ENCODE results near the gene ZFP36L2. TPM values are rescaled to one million over a fixed set of nuclear protein-coding genes. Genes with fewer than 3 reads are reported as not detected.

Gene ZFP36L2
- 39.5 TPM for polyA plus RNA-seq (2013, experiment 1 of 2)
- 40.0 TPM for polyA plus RNA-seq (2013, experiment 2 of 2)

DNA sequence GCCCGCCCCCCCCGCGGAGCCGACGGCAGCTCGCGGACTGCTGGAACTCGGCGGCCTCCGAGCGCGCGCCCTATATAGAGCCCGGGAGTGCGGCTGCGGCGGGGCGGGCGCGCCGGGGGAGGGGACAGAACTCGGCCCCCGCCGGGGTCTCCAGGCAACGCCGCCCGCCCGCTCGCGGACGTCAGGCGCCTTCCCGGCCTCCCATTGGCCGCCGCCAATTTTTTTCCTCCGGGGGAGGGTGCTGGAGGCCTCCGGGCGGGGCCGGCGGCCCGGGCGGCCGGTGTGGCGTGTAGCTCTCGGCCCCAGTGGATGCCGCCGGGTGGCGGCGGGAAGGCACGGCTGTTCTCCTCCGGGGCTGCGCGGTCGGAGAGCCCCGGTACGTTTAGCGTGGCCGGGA is at the start of gene ZFP36L2:
ZFP36L2 (minus strand) TSS at position 49 of the 397 bp plus-strand sequence. CDS start 291 bp downstream, outside the sequence.
- Histone ChIP-seq H4K91ac (ENCODE audit: low read depth, low read length, poor library complexity) (peak within 1 kb of the TSS; percentile 89), H4K8ac (ENCODE audit: low read depth, low read length) (peak within 1 kb of the TSS; percentile 9), H2AFZ (ENCODE audit: low read length) (peak within 1 kb of the TSS; percentile 87), H3K27me3 (ENCODE audit: control insufficient read depth in 3 of 3, insufficient read depth in 3 of 3, low read depth in 1 of 3, low read length in 3 of 3) (no peaks in the 10 kb centered on the region), H3K4ac (ENCODE audit: low read length) (peak within 1 kb of the TSS; percentile 86), H2BK5ac (ENCODE audit: low read length) (peak within 1 kb of the TSS; percentile 100), H3K18ac (ENCODE audit: low read length) (peak within 1 kb of the TSS; percentile 100), H3K9me3 (replicated peaks in 1 of 2; ENCODE audit: control insufficient read depth in 2 of 2, insufficient read depth in 1 of 2, low read depth in 1 of 2, low read length in 2 of 2) (no peaks in the 10 kb centered on the region), H2AK5ac (ENCODE audit: low read depth, low read length) (peak within 1 kb of the TSS; percentile 97), H3K9ac (ENCODE audit: low read depth, low read length, poor library complexity) (peak within 1 kb of the TSS; percentile 98), H2BK120ac (ENCODE audit: low read depth, low read length) (peak within 1 kb of the TSS; percentile 95), H3K4me2 (ENCODE audit: insufficient read depth, low read length, poor library complexity, severe bottlenecking) (peak within 1 kb of the TSS; percentile 96), H3K27ac (replicated peaks; ENCODE audit: low read length) (peak within 1 kb of the TSS; percentile 95), H3K14ac (ENCODE audit: low read length) (peak within 1 kb of the TSS; percentile 97), H3K36me3 (replicated peaks in 1 of 2; ENCODE audit: control insufficient read depth in 2 of 2, insufficient read depth in 2 of 2, low read length in 2 of 2) (peaks cover 9 to 45% of the 10 kb centered on the region in 2 donors), H3K4me1 (ENCODE audit: control insufficient read depth in 2 of 2, insufficient read depth in 1 of 2, low read depth in 1 of 2, low read length in 2 of 2) (peaks cover 7 to 34% of the 10 kb centered on the region in 2 donors), H3K23ac (ENCODE audit: low read depth, low read length, poor library complexity) (peak within 1 kb of the TSS; percentile 99), H2BK15ac (ENCODE audit: low read length) (peak within 1 kb of the TSS; percentile 93), H2BK12ac (ENCODE audit: low read length) (peak within 1 kb of the TSS; percentile 17), H3K79me1 (ENCODE audit: low read depth, low read length) (peaks cover 13% of the 10 kb centered on the region), H3K4me3 (ENCODE audit: low read length in 2 of 2) (peak within 1 kb of the TSS; percentile 93 to 95)
- no CpG with 5 or more reads among the region's 58 CpGs for WGBS, 2 donors (ENCODE audit: extremely low coverage in 2 of 2, insufficient read length in 2 of 2, insufficient replicate concordance in 1 of 2)
- peak; percentile 89 for DNase-seq (ENCODE audit: low spot score)

- DNase-seq (ENCODE audit: low spot score) = no peak
- Histone ChIP-seq H3K23ac (ENCODE audit: low read depth, low read length, poor library complexity) (no peak overlapping the region), H2BK12ac (ENCODE audit: low read length) (no peak overlapping the region), H2AK5ac (ENCODE audit: low read depth, low read length) (no peak overlapping the region), H3K9ac (ENCODE audit: low read depth, low read length, poor library complexity) (no peak overlapping the region), H3K4me3 (ENCODE audit: low read length in 2 of 2) (no peak overlapping the region), H3K4me1 (ENCODE audit: control insufficient read depth in 2 of 2, insufficient read depth in 1 of 2, low read depth in 1 of 2, low read length in 2 of 2) (peaks cover 0 to 1% of the 10 kb centered on the region in 2 donors), H3K18ac (ENCODE audit: low read length) (no peak overlapping the region), H3K27me3 (ENCODE audit: control insufficient read depth in 3 of 3, insufficient read depth in 3 of 3, low read depth in 1 of 3, low read length in 3 of 3) (no peaks in the 10 kb centered on the region), H3K79me1 (ENCODE audit: low read depth, low read length) (no peaks in the 10 kb centered on the region), H3K4me2 (ENCODE audit: insufficient read depth, low read length, poor library complexity, severe bottlenecking) (no peak overlapping the region), H2BK120ac (ENCODE audit: low read depth, low read length) (no peak overlapping the region), H2BK15ac (ENCODE audit: low read length) (no peak overlapping the region), H2AFZ (ENCODE audit: low read length) (no peak overlapping the region), H4K91ac (ENCODE audit: low read depth, low read length, poor library complexity) (no peak overlapping the region), H2BK5ac (ENCODE audit: low read length) (no peak overlapping the region), H3K27ac (replicated peaks; ENCODE audit: low read length) (no peak overlapping the region), H3K4ac (ENCODE audit: low read length) (no peak overlapping the region), H3K36me3 (replicated peaks in 1 of 2; ENCODE audit: control insufficient read depth in 2 of 2, insufficient read depth in 2 of 2, low read length in 2 of 2) (no peaks in the 10 kb centered on the region), H4K8ac (ENCODE audit: low read depth, low read length) (no peak overlapping the region), H3K14ac (ENCODE audit: low read length) (no peak overlapping the region), H3K9me3 (replicated peaks in 1 of 2; ENCODE audit: control insufficient read depth in 2 of 2, insufficient read depth in 1 of 2, low read depth in 1 of 2, low read length in 2 of 2) (no peaks in the 10 kb centered on the region)
- WGBS, 2 donors (ENCODE audit: extremely low coverage in 2 of 2, insufficient read length in 2 of 2, insufficient replicate concordance in 1 of 2) = no CpG with 5 or more reads among the region's 4 CpGs
These were observed 48.3 kb upstream of the ZFP36L2 start for GRCh38 chr2:43274721-43275120.

DNA sequence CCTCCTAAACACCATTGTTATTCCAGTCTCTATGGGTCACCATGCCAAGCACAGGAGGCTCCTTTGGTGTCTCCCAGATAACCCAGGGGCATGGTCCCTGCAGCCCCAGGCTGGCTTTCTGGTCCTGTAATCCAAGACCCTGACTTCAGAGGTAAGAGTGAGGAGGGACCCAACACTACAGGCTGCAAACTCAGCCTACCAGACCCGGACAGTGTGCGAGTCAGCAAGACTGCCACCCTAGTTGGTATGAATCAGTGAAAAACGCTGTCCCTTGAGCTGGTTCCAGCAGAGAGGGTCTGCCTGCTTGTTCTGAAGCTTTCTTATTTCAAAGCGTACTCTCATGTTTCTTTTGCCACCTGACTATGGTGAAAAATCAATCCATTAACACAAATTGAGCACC is 47.6 kb upstream of the ZFP36L2 start:
- Histone ChIP-seq H3K9ac (ENCODE audit: low read depth, low read length, poor library complexity) (no peak overlapping the region), H3K23ac (ENCODE audit: low read depth, low read length, poor library complexity) (no peak overlapping the region), H3K4me2 (ENCODE audit: insufficient read depth, low read length, poor library complexity, severe bottlenecking) (no peak overlapping the region), H4K91ac (ENCODE audit: low read depth, low read length, poor library complexity) (no peak overlapping the region), H2BK15ac (ENCODE audit: low read length) (no peak overlapping the region), H2BK120ac (ENCODE audit: low read depth, low read length) (no peak overlapping the region), H3K27me3 (ENCODE audit: control insufficient read depth in 3 of 3, insufficient read depth in 3 of 3, low read depth in 1 of 3, low read length in 3 of 3) (no peaks in the 10 kb centered on the region), H3K27ac (replicated peaks; ENCODE audit: low read length) (no peak overlapping the region), H3K14ac (ENCODE audit: low read length) (no peak overlapping the region), H3K4me1 (ENCODE audit: control insufficient read depth in 2 of 2, insufficient read depth in 1 of 2, low read depth in 1 of 2, low read length in 2 of 2) (peaks cover 2 to 6% of the 10 kb centered on the region in 2 donors), H3K4ac (ENCODE audit: low read length) (no peak overlapping the region), H3K4me3 (ENCODE audit: low read length in 2 of 2) (no peak overlapping the region), H4K8ac (ENCODE audit: low read depth, low read length) (no peak overlapping the region), H3K79me1 (ENCODE audit: low read depth, low read length) (no peaks in the 10 kb centered on the region), H2AFZ (ENCODE audit: low read length) (no peak overlapping the region), H3K9me3 (replicated peaks in 1 of 2; ENCODE audit: control insufficient read depth in 2 of 2, insufficient read depth in 1 of 2, low read depth in 1 of 2, low read length in 2 of 2) (no peaks in the 10 kb centered on the region), H3K36me3 (replicated peaks in 1 of 2; ENCODE audit: control insufficient read depth in 2 of 2, insufficient read depth in 2 of 2, low read length in 2 of 2) (no peaks in the 10 kb centered on the region), H2BK5ac (ENCODE audit: low read length) (no peak overlapping the region), H3K18ac (ENCODE audit: low read length) (peak overlapping the region; percentile 25), H2BK12ac (ENCODE audit: low read length) (no peak overlapping the region), H2AK5ac (ENCODE audit: low read depth, low read length) (no peak overlapping the region)
- no peak for DNase-seq (ENCODE audit: low spot score)
- WGBS, 2 donors (ENCODE audit: extremely low coverage in 2 of 2, insufficient read length in 2 of 2, insufficient replicate concordance in 1 of 2) = no CpG with 5 or more reads among the region's 4 CpGs

GRCh38 chr2:43273529-43273928 is 47.1 kb upstream of the ZFP36L2 start:
- no peak overlapping the region for H2BK12ac ChIP-seq (ENCODE audit: low read length)
- no peak overlapping the region for H2BK5ac ChIP-seq (ENCODE audit: low read length)
- no peak overlapping the region for H4K91ac ChIP-seq (ENCODE audit: low read depth, low read length, poor library complexity)
- no peak overlapping the region for H2BK15ac ChIP-seq (ENCODE audit: low read length)
- peak overlapping the region; percentile 30 for H3K18ac ChIP-seq (ENCODE audit: low read length)
- no peak overlapping the region for H3K23ac ChIP-seq (ENCODE audit: low read depth, low read length, poor library complexity)
- no peaks in the 10 kb centered on the region for H3K9me3 ChIP-seq (replicated peaks in 1 of 2; ENCODE audit: control insufficient read depth in 2 of 2, insufficient read depth in 1 of 2, low read depth in 1 of 2, low read length in 2 of 2)
- no peak overlapping the region for H3K4me2 ChIP-seq (ENCODE audit: insufficient read depth, low read length, poor library complexity, severe bottlenecking)
- no peak overlapping the region for H2BK120ac ChIP-seq (ENCODE audit: low read depth, low read length)
- WGBS, 2 donors (ENCODE audit: extremely low coverage in 2 of 2, insufficient read length in 2 of 2, insufficient replicate concordance in 1 of 2) = no CpG with 5 or more reads among the region's 4 CpGs
- no peak overlapping the region for H2AK5ac ChIP-seq (ENCODE audit: low read depth, low read length)
- no peak overlapping the region for H3K4me3 ChIP-seq (ENCODE audit: low read length in 2 of 2)
- H4K8ac ChIP-seq (ENCODE audit: low read depth, low read length) = no peak overlapping the region
- no peak overlapping the region for H2AFZ ChIP-seq (ENCODE audit: low read length)
- no peak overlapping the region for H3K4ac ChIP-seq (ENCODE audit: low read length)
- no peak overlapping the region for H3K9ac ChIP-seq (ENCODE audit: low read depth, low read length, poor library complexity)
- H3K27me3 ChIP-seq (ENCODE audit: control insufficient read depth in 3 of 3, insufficient read depth in 3 of 3, low read depth in 1 of 3, low read length in 3 of 3) = no peaks in the 10 kb centered on the region
- no peak overlapping the region for H3K14ac ChIP-seq (ENCODE audit: low read length)
- peaks cover 6 to 11% of the 10 kb centered on the region in 2 donors for H3K4me1 ChIP-seq (ENCODE audit: control insufficient read depth in 2 of 2, insufficient read depth in 1 of 2, low read depth in 1 of 2, low read length in 2 of 2)
- H3K79me1 ChIP-seq (ENCODE audit: low read depth, low read length) = no peaks in the 10 kb centered on the region
- no peaks in the 10 kb centered on the region for H3K36me3 ChIP-seq (replicated peaks in 1 of 2; ENCODE audit: control insufficient read depth in 2 of 2, insufficient read depth in 2 of 2, low read length in 2 of 2)
- DNase-seq (ENCODE audit: low spot score) = no peak
- no peak overlapping the region for H3K27ac ChIP-seq (replicated peaks; ENCODE audit: low read length)
